HepG2 (cell line): ENCODE measurements around the gene COA4. TPM values are rescaled to one million over a fixed set of nuclear protein-coding genes. Genes with fewer than 3 reads are reported as not detected.

Experiments
- ATAC-seq: fragments of 200-7000 bp; cut with Tn5 transposase; 3 replicates; pipeline ENCODE4 v1.9.1; 2020; ENCODE audit warnings: mild to moderate bottlenecking, moderate library complexity
- BruUV-seq: library from RNA; stranded (reverse); fragments of 400-500 nt; replicated peaks from 2 replicates; lab custom pipeline; 2021; lab: Mats Ljungman, UMichigan
- CTCF ChIA-PET: fragments of 300-600 bp; formaldehyde crosslinking; extraction: SDS; loops from one replicate; lab custom pipeline; 2021; ENCODE audit warnings: low total read pairs, inconsistent platforms, low intra/inter-chr PET ratio; lab: Yijun Ruan, JAX
- POLR2A ChIA-PET: fragments of 350-600 bp; sonication (Branson Sonifier 250); formaldehyde crosslinking; loops from one replicate; lab custom pipeline; 2020; ENCODE audit warnings: antibody characterized with exemption, inconsistent platforms; lab: Yijun Ruan, JAX
- DNase-seq: peaks from one replicate; pipeline ENCODE4 v3.0.0-alpha.2; 2015; ENCODE audit warnings: low spot score
- FAIRE-seq: peaks from 3 replicates; lab custom pipeline; 2011; peaks lifted over from hg19 to GRCh38; lab: Jason Lieb, UNC
- H2AFZ ChIP-seq: one replicate; pipeline ENCODE4 v1.6.1; 2011; ENCODE audit warnings: low read length, inconsistent platforms
- H3K27ac ChIP-seq: fragments of 300-600 bp; 3 replicates; pipeline ENCODE4 v1.8.0; 2011; ENCODE audit warnings: mixed run types, mild to moderate bottlenecking, mixed read lengths, low read length, inconsistent platforms; ENCODE audit not compliant: insufficient read depth; ENCODE audit errors: extremely low read length
- H3K27me3 ChIP-seq, 2 experiments: fragments of 200-600 bp in 1 of 2; 2 replicates in 1 of 2; 3 replicates in 1 of 2; pipeline versions ENCODE4 v1.6.0 to v1.8.0; 2011; ENCODE audit warnings: low read length in 2 of 2, mild to moderate bottlenecking in 2 of 2, moderate library complexity in 2 of 2, inconsistent platforms in 1 of 2; ENCODE audit not compliant: insufficient read depth in 2 of 2, control insufficient read depth in 1 of 2
- H3K36me3 ChIP-seq, 2 experiments: fragments of 200-600 bp in 1 of 2; replicated peaks in 1 of 2; 2 replicates in 1 of 2; 3 replicates in 1 of 2; pipeline versions ENCODE4 v1.5.1 to v1.8.0; 2011; ENCODE audit warnings: low read length in 2 of 2, inconsistent platforms in 1 of 2; ENCODE audit not compliant: insufficient read depth in 2 of 2, control insufficient read depth in 1 of 2
- H3K4me1 ChIP-seq: 2 replicates; pipeline ENCODE4 v1.5.1; 2012; ENCODE audit warnings: low read length, inconsistent platforms; ENCODE audit not compliant: insufficient read depth
- H3K4me2 ChIP-seq: 2 replicates; pipeline ENCODE4 v1.6.0; 2011; ENCODE audit warnings: low read depth, low read length, inconsistent platforms
- H3K4me3 ChIP-seq, 3 experiments: fragments of 200-600 bp in 1 of 3; sonication (generic), shearing (Covaris generic) in 1 of 3; replicated peaks in 1 of 3; 2 replicates each; pipeline ENCODE4 v1.5.1; 2011 to 2016; ENCODE audit warnings: low read length in 3 of 3, inconsistent platforms in 2 of 3, low read depth in 2 of 3, mild to moderate bottlenecking in 2 of 3, control low read depth in 1 of 3, mixed read lengths in 1 of 3; ENCODE audit not compliant: insufficient read depth in 1 of 3
- H3K79me2 ChIP-seq: one replicate; pipeline ENCODE4 v1.6.1; 2011; ENCODE audit warnings: low read length, inconsistent platforms; ENCODE audit not compliant: insufficient read depth
- H3K9ac ChIP-seq: 2 replicates; pipeline ENCODE4 v1.6.0; 2011; ENCODE audit warnings: mild to moderate bottlenecking, low read depth, low read length, inconsistent platforms; ENCODE audit not compliant: insufficient read depth
- H3K9me3 ChIP-seq: 2 replicates; pipeline ENCODE4 v1.5.1; 2012; ENCODE audit warnings: mild to moderate bottlenecking, low read length
- H4K20me1 ChIP-seq: 2 replicates; pipeline ENCODE4 v1.6.0; 2011; ENCODE audit warnings: inconsistent platforms, mild to moderate bottlenecking, low read length, moderate library complexity; ENCODE audit not compliant: insufficient read depth
- ATF5 ChIP-seq: sonication (generic); formaldehyde crosslinking; IDR thresholded peaks from 2 replicates; pipeline ENCODE4 v1.4.0; 2020; ENCODE audit warnings: mild to moderate bottlenecking, low read depth, missing genetic modification reagents
- CBFB ChIP-seq: sonication (generic); formaldehyde crosslinking; IDR thresholded peaks from 2 replicates; pipeline ENCODE4 v1.4.0; 2020; ENCODE audit warnings: missing genetic modification reagents
- CREB1 ChIP-seq, 2 experiments: fragments of 450-650 bp in 1 of 2; IDR thresholded peaks; 2 replicates each; pipeline ENCODE4 v1.6.1; 2016 to 2017; ENCODE audit warnings: control low read depth in 1 of 2, mild to moderate bottlenecking in 1 of 2, missing compliant biosample characterization in 1 of 2, missing genetic modification characterization in 1 of 2
- EZH2 ChIP-seq: conservative IDR thresholded peaks from 2 replicates; pipeline ENCODE4 v1.6.1; 2012; ENCODE audit warnings: mild to moderate bottlenecking, low read depth, low read length, moderate library complexity
- FOXA3 ChIP-seq: IDR thresholded peaks from 2 replicates; pipeline ENCODE4 v1.6.1; 2016; ENCODE audit warnings: missing genetic modification reagents, missing compliant biosample characterization
- HNRNPLL ChIP-seq: fragments of 200-400 bp; formaldehyde crosslinking; IDR thresholded peaks from 2 replicates; pipeline ENCODE4 v1.6.1; 2017; ENCODE audit warnings: mild to moderate bottlenecking, low read depth, low read length; ENCODE audit not compliant: poor library complexity, severe bottlenecking
- JUNB ChIP-seq: sonication (generic); formaldehyde crosslinking; IDR thresholded peaks from 2 replicates; pipeline ENCODE4 v1.8.0; 2022; ENCODE audit warnings: missing genetic modification reagents, mild to moderate bottlenecking, borderline replicate concordance
- JUND ChIP-seq: sonication (generic); formaldehyde crosslinking; IDR thresholded peaks from 2 replicates; pipeline ENCODE4 v1.8.0; 2022; ENCODE audit warnings: mild to moderate bottlenecking, missing genetic modification reagents
- MIXL1 ChIP-seq: IDR thresholded peaks from 2 replicates; pipeline ENCODE4 v1.6.1; 2016
- PHB2 ChIP-seq: fragments of 450-650 bp; IDR thresholded peaks from 2 replicates; pipeline ENCODE4 v1.6.1; 2018; ENCODE audit not compliant: partially characterized antibody
- SALL1 ChIP-seq: sonication (generic); formaldehyde crosslinking; IDR thresholded peaks from 2 replicates; pipeline ENCODE4 v1.8.0; 2022; ENCODE audit warnings: mild to moderate bottlenecking, missing genetic modification reagents
- SIN3B ChIP-seq: fragments of 150-350 bp; IDR thresholded peaks from 2 replicates; pipeline ENCODE4 v1.6.1; 2014; ENCODE audit warnings: low read length
- SOX13 ChIP-seq, 3 experiments: fragments of 450-650 bp in 1 of 3; sonication (generic) in 1 of 3; formaldehyde crosslinking in 1 of 3; IDR thresholded peaks in 2 of 3; conservative IDR thresholded peaks in 1 of 3; 2 replicates each; pipeline versions ENCODE4 v1.5.0 to v1.6.1; 2016 to 2020; ENCODE audit warnings: antibody characterized with exemption in 1 of 3, mild to moderate bottlenecking in 1 of 3, missing compliant biosample characterization in 1 of 3, missing genetic modification reagents in 1 of 3, moderate library complexity in 1 of 3
- SUZ12 ChIP-seq: fragments of 150-350 bp; IDR thresholded peaks from 2 replicates; pipeline ENCODE4 v1.6.1; 2014; ENCODE audit warnings: low read depth, low read length
- TBX2 ChIP-seq: sonication (generic); formaldehyde crosslinking; IDR thresholded peaks from 2 replicates; pipeline ENCODE4 v1.5.0; 2020; ENCODE audit warnings: missing genetic modification reagents, mild to moderate bottlenecking, borderline replicate concordance
- U2AF2 ChIP-seq: fragments of 200-400 bp; formaldehyde crosslinking; IDR thresholded peaks from 2 replicates; pipeline ENCODE4 v1.6.1; 2017; ENCODE audit warnings: low read depth, mild to moderate bottlenecking, low read length
- ZNF644 ChIP-seq: IDR thresholded peaks from 2 replicates; pipeline ENCODE4 v1.6.1; 2016; ENCODE audit warnings: low read depth
- WGBS: methylation state at CpG from one replicate; pipeline ENCODE4 v1.1.6; 2017; ENCODE audit warnings: low lambda C conversion rate; 5-methylcytosine and 5-hydroxymethylcytosine counted together
- in situ Hi-C: cut with HindIII; loops from 2 replicates; pipeline ENCODE4 v1.10.0; 2017; ENCODE audit warnings: low pct_unique_long_range_greater_than_20kb; ENCODE audit not compliant: extremely low pct_ligation_motif_present
- intact Hi-C: fragments of 100-400 bp; cut with micrococcal nuclease; formaldehyde crosslinking; loops from one replicate; pipeline ENCODE4 v1.10.0; 2022; ENCODE audit not compliant: unreplicated experiment
- polyA plus RNA-seq, 8 experiments: library from polyadenylated mRNA; depleted of rRNA in 3 of 8; stranded (reverse) in 7 of 8; unstranded in 1 of 8; fragments of >200 nt; fragmentation: Illumina TruSeq in 4 of 8; extraction: Trizol in 4 of 8; gene quantifications; 2 replicates each; pipeline versions ENCODE4 v1.2.1 to v1.2.3, GENCODE V29; 2011 to 2016; ENCODE audit warnings: low read depth in 4 of 8, missing spikeins in 1 of 8, mixed read lengths in 1 of 8; ENCODE audit not compliant: insufficient read depth in 1 of 8
- total RNA-seq, 5 experiments: library from RNA; depleted of rRNA; stranded (reverse); fragments of >200 nt; fragmentation: Illumina TruSeq; extraction: Trizol; gene quantifications; 2 replicates each; pipeline ENCODE4 v1.2.3, GENCODE V29; 2016; ENCODE audit warnings: low read depth in 1 of 5
- TF ChIP-seq, protein P1 (sequence below): sonication (generic); formaldehyde crosslinking; IDR thresholded peaks from 2 replicates; pipeline ENCODE4 v1.4.0; 2020; ENCODE audit warnings: missing genetic modification reagents
- TF ChIP-seq, protein P2 (sequence below): sonication (generic); formaldehyde crosslinking; IDR thresholded peaks from 2 replicates; pipeline ENCODE4 v1.8.1; 2023; ENCODE audit warnings: mild to moderate bottlenecking, inconsistent platforms, moderate library complexity, missing genetic modification reagents, borderline replicate concordance

Gene COA4
- total and polyA plus RNA-seq, 2 of the 13 experiments (the other 11 are each of a cell fraction or from before 2014, with no cell fraction given): 107 to 109 TPM

DNA sequence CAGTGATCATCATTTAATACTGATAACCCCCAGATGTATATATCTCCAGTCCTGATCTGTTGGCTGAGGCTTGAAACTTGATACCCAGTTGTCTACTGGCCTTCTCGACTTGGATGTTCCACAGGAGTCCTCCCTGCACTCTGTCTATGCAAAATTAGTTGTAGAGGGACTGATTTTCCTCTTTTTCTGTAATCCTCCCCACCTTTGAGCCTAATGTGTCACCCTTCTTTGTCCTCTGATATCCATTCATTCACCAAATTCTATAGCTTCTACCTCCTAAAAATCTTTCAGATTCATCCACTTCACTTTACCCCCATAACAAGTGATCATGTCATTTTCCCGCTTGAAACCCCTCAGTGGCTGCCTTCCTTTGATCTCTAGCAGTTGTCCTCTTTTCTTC is 16.4 kb downstream of the COA4 start:
- CTCF ChIA-PET: no interaction called here
- in situ Hi-C loops: no loop called here
- no TSS peak for BruUV-seq

GRCh38 chr11:73859671-73860070 is 17.0 kb downstream of the COA4 start:
- Histone ChIP-seq H3K79me2 (no peaks in the 10 kb centered on the region), H3K27me3 (no peaks in the 10 kb centered on the region), H3K4me1 (no peaks in the 10 kb centered on the region), H2AFZ (no peak overlapping the region), H3K9ac (no peak overlapping the region), H3K4me2 (no peak overlapping the region), H3K4me3 (no peak overlapping the region), H3K36me3 (peaks cover 8 to 33% of the 10 kb centered on the region in 2 experiments), H4K20me1 (no peaks in the 10 kb centered on the region), H3K27ac (no peak overlapping the region), H3K9me3 (no peaks in the 10 kb centered on the region)
- in situ Hi-C loops: no loop called here
- DNase-seq: no peak
- no TSS peak for BruUV-seq
- POLR2A ChIA-PET: no interaction called here
- CTCF ChIA-PET: no interaction called here
- ATAC-seq: no peak
- intact Hi-C loops: no loop called here
- no peak for FAIRE-seq
- WGBS: 95% methylated on average over 2 of the region's 2 CpGs
- TF ChIP-seq, protein P1, sequence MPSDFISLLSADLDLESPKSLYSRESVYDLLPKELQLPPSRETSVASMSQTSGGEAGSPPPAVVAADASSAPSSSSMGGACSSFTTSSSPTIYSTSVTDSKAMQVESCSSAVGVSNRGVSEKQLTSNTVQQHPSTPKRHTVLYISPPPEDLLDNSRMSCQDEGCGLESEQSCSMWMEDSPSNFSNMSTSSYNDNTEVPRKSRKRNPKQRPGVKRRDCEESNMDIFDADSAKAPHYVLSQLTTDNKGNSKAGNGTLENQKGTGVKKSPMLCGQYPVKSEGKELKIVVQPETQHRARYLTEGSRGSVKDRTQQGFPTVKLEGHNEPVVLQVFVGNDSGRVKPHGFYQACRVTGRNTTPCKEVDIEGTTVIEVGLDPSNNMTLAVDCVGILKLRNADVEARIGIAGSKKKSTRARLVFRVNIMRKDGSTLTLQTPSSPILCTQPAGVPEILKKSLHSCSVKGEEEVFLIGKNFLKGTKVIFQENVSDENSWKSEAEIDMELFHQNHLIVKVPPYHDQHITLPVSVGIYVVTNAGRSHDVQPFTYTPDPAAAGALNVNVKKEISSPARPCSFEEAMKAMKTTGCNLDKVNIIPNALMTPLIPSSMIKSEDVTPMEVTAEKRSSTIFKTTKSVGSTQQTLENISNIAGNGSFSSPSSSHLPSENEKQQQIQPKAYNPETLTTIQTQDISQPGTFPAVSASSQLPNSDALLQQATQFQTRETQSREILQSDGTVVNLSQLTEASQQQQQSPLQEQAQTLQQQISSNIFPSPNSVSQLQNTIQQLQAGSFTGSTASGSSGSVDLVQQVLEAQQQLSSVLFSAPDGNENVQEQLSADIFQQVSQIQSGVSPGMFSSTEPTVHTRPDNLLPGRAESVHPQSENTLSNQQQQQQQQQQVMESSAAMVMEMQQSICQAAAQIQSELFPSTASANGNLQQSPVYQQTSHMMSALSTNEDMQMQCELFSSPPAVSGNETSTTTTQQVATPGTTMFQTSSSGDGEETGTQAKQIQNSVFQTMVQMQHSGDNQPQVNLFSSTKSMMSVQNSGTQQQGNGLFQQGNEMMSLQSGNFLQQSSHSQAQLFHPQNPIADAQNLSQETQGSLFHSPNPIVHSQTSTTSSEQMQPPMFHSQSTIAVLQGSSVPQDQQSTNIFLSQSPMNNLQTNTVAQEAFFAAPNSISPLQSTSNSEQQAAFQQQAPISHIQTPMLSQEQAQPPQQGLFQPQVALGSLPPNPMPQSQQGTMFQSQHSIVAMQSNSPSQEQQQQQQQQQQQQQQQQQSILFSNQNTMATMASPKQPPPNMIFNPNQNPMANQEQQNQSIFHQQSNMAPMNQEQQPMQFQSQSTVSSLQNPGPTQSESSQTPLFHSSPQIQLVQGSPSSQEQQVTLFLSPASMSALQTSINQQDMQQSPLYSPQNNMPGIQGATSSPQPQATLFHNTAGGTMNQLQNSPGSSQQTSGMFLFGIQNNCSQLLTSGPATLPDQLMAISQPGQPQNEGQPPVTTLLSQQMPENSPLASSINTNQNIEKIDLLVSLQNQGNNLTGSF (CRISPR knock-in tag): no peak
- TF ChIP-seq, protein P2, sequence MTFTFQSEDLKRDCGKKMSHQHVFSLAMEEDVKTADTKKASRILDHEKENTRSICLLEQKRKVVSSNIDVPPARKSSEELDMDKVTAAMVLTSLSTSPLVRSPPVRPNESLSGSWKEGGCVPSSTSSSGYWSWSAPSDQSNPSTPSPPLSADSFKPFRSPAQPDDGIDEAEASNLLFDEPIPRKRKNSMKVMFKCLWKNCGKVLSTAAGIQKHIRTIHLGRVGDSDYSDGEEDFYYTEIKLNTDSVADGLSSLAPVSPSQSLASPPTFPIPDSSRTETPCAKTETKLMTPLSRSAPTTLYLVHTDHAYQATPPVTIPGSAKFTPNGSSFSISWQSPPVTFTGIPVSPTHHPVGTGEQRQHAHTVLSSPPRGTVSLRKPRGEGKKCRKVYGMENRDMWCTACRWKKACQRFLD (CRISPR knock-in tag): no peak
- TF ChIP-seq SIN3B (no peak), SALL1 (CRISPR knock-in tag) (no peak), CBFB (CRISPR knock-in tag) (no peak), JUND (CRISPR knock-in tag) (no peak)

More for the DNA sequence above, 16.4 kb downstream of the COA4 start:
- H3K79me2 ChIP-seq: no peaks in the 10 kb centered on the region
- 89% methylated on average over 2 of the region's 2 CpGs for WGBS
- TF ChIP-seq MIXL1 (CRISPR knock-in tag) (no peak), HNRNPLL (no peak), SUZ12 (no peak), CREB1 (IDR thresholded peaks at IDR 0.05) (no peak), CREB1 (CRISPR knock-in tag; IDR thresholded peaks at IDR 0.05) (no peak), TBX2 (CRISPR knock-in tag) (no peak), PHB2 (no peak), EZH2 (no peak), ATF5 (no peak), FOXA3 (CRISPR knock-in tag) (no peak), ZNF644 (CRISPR knock-in tag) (no peak), JUNB (CRISPR knock-in tag) (no peak), U2AF2 (no peak), SOX13 (IDR thresholded peaks at IDR 0.05) (no peak), SOX13 (CRISPR knock-in tag; conservative IDR thresholded peaks at IDR 0.05 in 1 of 2, IDR thresholded peaks at IDR 0.05 in 1 of 2) (no peak)
- TF ChIP-seq, all 625 proteins: peak for 0
- Histone ChIP-seq H3K4me1 (no peaks in the 10 kb centered on the region), H2AFZ (no peak overlapping the region), H3K4me3 (no peak overlapping the region), H3K9me3 (no peaks in the 10 kb centered on the region), H3K4me2 (no peak overlapping the region), H3K36me3 (peaks cover 8 to 33% of the 10 kb centered on the region in 2 experiments; a peak in 4 of 5 replicates), H4K20me1 (no peaks in the 10 kb centered on the region), H3K27me3 (no peaks in the 10 kb centered on the region), H3K27ac (no peak overlapping the region), H3K9ac (no peak overlapping the region)
- FAIRE-seq: no peak
- POLR2A ChIA-PET: no interaction called here
- ATAC-seq: no peak
- no peak for DNase-seq
- intact Hi-C loops: no loop called here
